Smooth muscle cell (in vitro differentiated cells): ENCODE data around the gene AVL9. TPM values are rescaled to one million over a fixed set of nuclear protein-coding genes. Genes with fewer than 3 reads are reported as not detected.

Experiments used
- DNase-seq: peaks from one replicate; lab custom pipeline; 2025; ENCODE audit not compliant: unreplicated experiment; lab: John Stamatoyannopoulos, UW
- H2AFZ ChIP-seq: fragments of 200-600 bp; sonication (generic); 2 replicates; pipeline ENCODE4 v1.6.0; 2016; ENCODE audit warnings: antibody characterized with exemption, low read depth, mild to moderate bottlenecking
- H3F3A ChIP-seq: fragments of 200-600 bp; sonication (generic); 2 replicates; pipeline ENCODE4 v1.6.0; 2017; ENCODE audit warnings: antibody characterized with exemption, low read depth
- H3K27ac ChIP-seq: fragments of 200-600 bp; sonication (generic); 2 replicates; pipeline ENCODE4 v1.5.1; 2016; ENCODE audit warnings: low read depth, mild to moderate bottlenecking
- H3K27me3 ChIP-seq: fragments of 200-600 bp; sonication (generic); 2 replicates; pipeline ENCODE4 v1.6.1; 2016; ENCODE audit warnings: low read depth, mild to moderate bottlenecking
- H3K36me3 ChIP-seq: fragments of 200-600 bp; sonication (generic); 2 replicates; pipeline ENCODE4 v1.5.1; 2016; ENCODE audit warnings: low read depth
- H3K4me1 ChIP-seq: fragments of 200-600 bp; sonication (generic); 2 replicates; pipeline ENCODE4 v1.5.1; 2016; ENCODE audit warnings: low read depth
- H3K4me2 ChIP-seq: fragments of 200-600 bp; sonication (generic); 2 replicates; pipeline ENCODE4 v1.6.0; 2016; ENCODE audit warnings: mild to moderate bottlenecking
- H3K4me3 ChIP-seq: fragments of 200-600 bp; sonication (generic); 2 replicates; pipeline ENCODE4 v1.5.1; 2016; ENCODE audit warnings: mild to moderate bottlenecking
- H3K79me2 ChIP-seq: fragments of 200-600 bp; sonication (generic); 2 replicates; pipeline ENCODE4 v1.6.0; 2016; ENCODE audit warnings: low read depth, mild to moderate bottlenecking
- H3K9ac ChIP-seq: fragments of 200-600 bp; sonication (generic); 2 replicates; pipeline ENCODE4 v1.6.0; 2016; ENCODE audit warnings: low read depth
- H3K9me3 ChIP-seq: fragments of 200-600 bp; sonication (generic); replicated peaks from 2 replicates; pipeline ENCODE4 v1.5.1; 2016; ENCODE audit warnings: low read depth
- H4K20me1 ChIP-seq: fragments of 200-600 bp; sonication (generic); 2 replicates; pipeline ENCODE4 v1.6.0; 2016; ENCODE audit warnings: low read depth
- WGBS: methylation state at CpG from one replicate; pipeline ENCODE4 v1.1.7; 2016; ENCODE audit warnings: low lambda C conversion rate; 5-methylcytosine and 5-hydroxymethylcytosine counted together
- polyA plus RNA-seq: library from polyadenylated mRNA; unstranded; fragments of >200 nt; fragmentation: Nextera tagmentation; extraction: Ambion mirVana; gene quantifications from 2 replicates; pipeline ENCODE4 v1.2.1, GENCODE V29; 2016
- total RNA-seq: library from RNA; depleted of rRNA; stranded (reverse); fragments of >200 nt; gene quantifications from 2 replicates; pipeline ENCODE4 v1.2.3, GENCODE V29; 2014
- TF ChIP-seq, protein P1 (sequence below): fragments of 200-600 bp; sonication (generic); IDR thresholded peaks from 2 replicates; pipeline ENCODE4 v1.5.1; 2017; ENCODE audit warnings: borderline replicate concordance, mild to moderate bottlenecking, antibody characterized with exemption; ENCODE audit not compliant: insufficient read depth, poor library complexity, severe bottlenecking

Gene AVL9
- total and polyA plus RNA-seq, 2 experiments from 2014 or later, result 13.1 to 32.3 TPM

GRCh38 chr7:32569388-32570289 lies 74.3 kb downstream of the AVL9 start:
- Histone ChIP-seq H3K9me3 (no peaks in the 10 kb centered on the region), H3K27ac (no peak overlapping the region), H3K36me3 (peaks cover 24% of the 10 kb centered on the region), H4K20me1 (peaks cover 4% of the 10 kb centered on the region), H3K79me2 (peaks cover 5% of the 10 kb centered on the region), H3K4me1 (no peaks in the 10 kb centered on the region), H2AFZ (no peak overlapping the region), H3K27me3 (no peaks in the 10 kb centered on the region), H3K4me3 (no peak overlapping the region), H3K4me2 (no peak overlapping the region), H3K9ac (no peak overlapping the region), H3F3A (no peaks in the 10 kb centered on the region)
- 98% methylated on average over 8 of the region's 8 CpGs for WGBS
- DNase-seq, result no peak
- TF ChIP-seq, protein P1, sequence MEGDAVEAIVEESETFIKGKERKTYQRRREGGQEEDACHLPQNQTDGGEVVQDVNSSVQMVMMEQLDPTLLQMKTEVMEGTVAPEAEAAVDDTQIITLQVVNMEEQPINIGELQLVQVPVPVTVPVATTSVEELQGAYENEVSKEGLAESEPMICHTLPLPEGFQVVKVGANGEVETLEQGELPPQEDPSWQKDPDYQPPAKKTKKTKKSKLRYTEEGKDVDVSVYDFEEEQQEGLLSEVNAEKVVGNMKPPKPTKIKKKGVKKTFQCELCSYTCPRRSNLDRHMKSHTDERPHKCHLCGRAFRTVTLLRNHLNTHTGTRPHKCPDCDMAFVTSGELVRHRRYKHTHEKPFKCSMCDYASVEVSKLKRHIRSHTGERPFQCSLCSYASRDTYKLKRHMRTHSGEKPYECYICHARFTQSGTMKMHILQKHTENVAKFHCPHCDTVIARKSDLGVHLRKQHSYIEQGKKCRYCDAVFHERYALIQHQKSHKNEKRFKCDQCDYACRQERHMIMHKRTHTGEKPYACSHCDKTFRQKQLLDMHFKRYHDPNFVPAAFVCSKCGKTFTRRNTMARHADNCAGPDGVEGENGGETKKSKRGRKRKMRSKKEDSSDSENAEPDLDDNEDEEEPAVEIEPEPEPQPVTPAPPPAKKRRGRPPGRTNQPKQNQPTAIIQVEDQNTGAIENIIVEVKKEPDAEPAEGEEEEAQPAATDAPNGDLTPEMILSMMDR, result no peak

DNA sequence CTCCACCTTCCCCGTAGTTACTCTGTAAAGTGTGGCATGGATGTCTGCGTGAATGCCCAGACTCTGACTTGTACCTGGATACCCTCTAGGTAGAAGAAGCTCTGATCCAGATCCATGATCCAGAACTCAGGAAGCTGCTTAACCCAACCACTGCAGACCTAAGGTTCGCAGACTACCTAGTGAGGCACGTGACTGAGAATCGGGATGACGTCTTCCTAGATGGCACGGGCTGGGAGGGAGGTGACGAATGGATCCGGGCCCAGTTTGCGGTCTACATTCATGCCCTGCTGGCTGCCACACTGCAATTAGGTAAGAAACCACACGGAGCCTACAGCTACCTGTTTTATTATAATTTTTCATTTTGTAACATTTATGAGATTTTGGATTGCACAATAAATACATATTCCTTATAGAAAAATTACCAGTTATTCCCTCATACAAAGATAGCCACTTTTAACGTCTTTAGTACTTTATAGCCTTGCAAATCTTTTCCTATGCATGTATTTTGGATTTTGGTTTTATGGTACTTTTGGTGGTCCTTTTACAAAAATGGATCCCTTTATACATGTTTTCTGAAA lies 77.9 kb downstream of the AVL9 start:
- Histone ChIP-seq H3K36me3 (peaks cover 29% of the 10 kb centered on the region), H3F3A (no peaks in the 10 kb centered on the region)
- WGBS, result 97% methylated on average over 12 of the region's 12 CpGs

DNA sequence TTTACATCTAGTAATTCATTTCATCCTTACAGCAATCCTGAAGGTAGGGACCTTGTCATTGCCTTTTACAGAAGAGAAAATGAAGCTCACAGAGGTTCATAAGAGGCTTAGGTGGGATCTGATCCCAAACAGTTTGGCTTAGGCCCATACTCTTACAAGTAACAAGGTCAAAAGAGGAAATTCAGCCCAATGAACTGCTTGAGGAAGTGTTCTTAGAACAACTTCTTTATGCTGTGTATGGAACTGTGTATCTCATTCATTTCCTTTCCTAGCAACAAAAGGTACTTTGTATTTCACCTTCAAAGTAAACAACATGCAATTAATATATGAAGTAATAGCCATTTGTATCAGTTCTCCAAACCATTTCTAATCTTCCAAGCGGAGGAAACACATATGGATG lies 79.3 kb downstream of the AVL9 start:
- H4K20me1 ChIP-seq, result peaks cover under 1% of the 10 kb centered on the region
- no peak overlapping the region for H3K4me3 ChIP-seq
- peaks cover 30% of the 10 kb centered on the region for H3K36me3 ChIP-seq
- H3K79me2 ChIP-seq, result no peaks in the 10 kb centered on the region
- no peak overlapping the region for H3K4me2 ChIP-seq
- TF ChIP-seq, protein P1, result no peak
- H3K9me3 ChIP-seq, result no peaks in the 10 kb centered on the region
- 95% methylated on average over 1 of the region's 1 CpG for WGBS
- no peak overlapping the region for H3K27ac ChIP-seq
- no peaks in the 10 kb centered on the region for H3K27me3 ChIP-seq
- H3F3A ChIP-seq, result peaks cover 1% of the 10 kb centered on the region
- no peak for DNase-seq
- no peaks in the 10 kb centered on the region for H3K4me1 ChIP-seq
- H2AFZ ChIP-seq, result no peak overlapping the region
- no peak overlapping the region for H3K9ac ChIP-seq

More for the DNA sequence above, 77.9 kb downstream of the AVL9 start:
- Histone ChIP-seq H3K79me2 (peaks cover 5% of the 10 kb centered on the region), H3K27ac (no peak overlapping the region), H4K20me1 (peaks cover 4% of the 10 kb centered on the region), H3K4me2 (no peak overlapping the region), H3K4me3 (no peak overlapping the region), H3K4me1 (no peaks in the 10 kb centered on the region), H3K27me3 (no peaks in the 10 kb centered on the region), H3K9ac (no peak overlapping the region), H2AFZ (no peak overlapping the region), H3K9me3 (no peaks in the 10 kb centered on the region)
- DNase-seq, result no peak
- TF ChIP-seq, protein P1, result no peak

DNA sequence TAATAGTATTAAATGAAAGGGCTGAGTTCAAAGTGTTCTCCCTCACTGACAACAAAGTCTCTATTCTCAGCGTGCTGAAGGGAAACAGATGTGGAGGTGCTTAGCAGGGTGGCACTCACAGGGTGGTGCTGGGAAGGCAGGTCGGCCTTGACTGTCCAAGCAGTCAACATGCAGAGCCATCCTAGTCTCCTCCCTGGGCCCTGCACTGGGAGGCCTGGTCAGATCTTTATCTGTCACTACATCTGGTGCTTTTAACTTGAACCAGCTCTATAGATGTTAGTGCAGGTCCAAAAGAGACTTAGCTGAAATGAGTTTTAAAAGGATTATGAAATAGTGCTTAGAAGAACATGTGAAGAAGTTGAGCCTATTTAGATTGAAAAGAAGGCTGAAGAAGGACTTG lies 82.1 kb downstream of the AVL9 start:
- 75% methylated on average over 2 of the region's 2 CpGs for WGBS
- Histone ChIP-seq H3F3A (peaks cover 4% of the 10 kb centered on the region), H3K4me3 (no peak overlapping the region), H3K27me3 (no peaks in the 10 kb centered on the region), H3K27ac (no peak overlapping the region), H3K9ac (no peak overlapping the region), H3K36me3 (peaks cover 43% of the 10 kb centered on the region), H3K79me2 (no peaks in the 10 kb centered on the region), H2AFZ (no peak overlapping the region), H3K9me3 (no peaks in the 10 kb centered on the region), H3K4me2 (no peak overlapping the region), H3K4me1 (no peaks in the 10 kb centered on the region), H4K20me1 (peaks cover 5% of the 10 kb centered on the region)
- TF ChIP-seq, protein P1, result no peak
- no peak for DNase-seq
